Embryonic facial prominence (tissue), 1 donor: ENCODE results near the gene ZNF774.
"Not testable (repeated sequence)": the region's sequence is repeated elsewhere in the genome, so short reads cannot be mapped to it uniquely, and the experiment has no call there.

ENCODE experiments used
- DNase-seq: peaks from one replicate; pipeline ENCODE4 v3.0.0-alpha.2; 2016; ENCODE audit errors: extremely low spot score

The ZNF774 gene

GRCh38 chr15:90388462-90389380, 36.6 kb downstream of the ZNF774 start:
- DNase-seq, result no peak

GRCh38 chr15:90389513-90389912, 37.4 kb downstream of the ZNF774 start:
- no peak for DNase-seq

GRCh38 chr15:90393040-90393439, 41.0 kb downstream of the ZNF774 start:
- no peak for DNase-seq

- DNase-seq, result no peak
Observed at GRCh38 chr15:90394074-90394473, 42.0 kb downstream of the ZNF774 start.

- DNase-seq, result no peak
Observed at GRCh38 chr15:90394748-90395442, 42.8 kb downstream of the ZNF774 start.

GRCh38 chr15:90396321-90396720, 44.2 kb downstream of the ZNF774 start:
- no peak for DNase-seq

- DNase-seq, result no peak
Observed at GRCh38 chr15:90400005-90400758, 48.1 kb downstream of the ZNF774 start.

- peak; percentile 85 for DNase-seq
Observed at GRCh38 chr15:90400759-90401314, 48.8 kb downstream of the ZNF774 start.

GRCh38 chr15:90401495-90401894, 49.4 kb downstream of the ZNF774 start:
- no peak for DNase-seq

- peak; percentile 51 for DNase-seq
Observed at GRCh38 chr15:90402223-90402622, 50.1 kb downstream of the ZNF774 start.

- no peak for DNase-seq
Observed at GRCh38 chr15:90402767-90403166, 50.7 kb downstream of the ZNF774 start.

GRCh38 chr15:90405055-90405607, 53.0 kb downstream of the ZNF774 start:
- no peak for DNase-seq

GRCh38 chr15:90407336-90407735, 55.3 kb downstream of the ZNF774 start:
- no peak for DNase-seq

GRCh38 chr15:90407871-90408317, 55.8 kb downstream of the ZNF774 start:
- DNase-seq, result no peak

- no peak for DNase-seq
Observed at GRCh38 chr15:90408657-90409056, 56.6 kb downstream of the ZNF774 start.

- not testable (repeated sequence) for DNase-seq
Observed at GRCh38 chr15:90409587-90409986, 57.5 kb downstream of the ZNF774 start.

GRCh38 chr15:90410316-90410715, 58.2 kb downstream of the ZNF774 start:
- DNase-seq, result not testable (repeated sequence)

- DNase-seq, result no peak
Observed at GRCh38 chr15:90411176-90411575, 59.1 kb downstream of the ZNF774 start.
